Astrocyte (in vitro differentiated cells and primary cell): ENCODE measurements around the gene VWC2L. TPM values are rescaled to one million over a fixed set of nuclear protein-coding genes. Genes with fewer than 3 reads are reported as not detected.

Source experiments
- DNase-seq: peaks from one replicate; pipeline ENCODE4 v3.0.0-alpha.2; 2010; ENCODE audit warnings: low read depth
- FAIRE-seq: peaks from 2 replicates; lab custom pipeline; 2011; peaks lifted over from hg19 to GRCh38; lab: Jason Lieb, UNC
- H2AFZ ChIP-seq: 2 replicates; pipeline ENCODE4 v1.6.0; 2012; ENCODE audit warnings: low read depth, low read length, inconsistent platforms
- H3K27ac ChIP-seq: 2 replicates; pipeline ENCODE4 v1.5.1; 2011; ENCODE audit warnings: low read depth, low read length, inconsistent platforms
- H3K27me3 ChIP-seq: 2 replicates; pipeline ENCODE4 v1.6.0; 2011; ENCODE audit warnings: low read length, inconsistent platforms; ENCODE audit not compliant: insufficient read depth
- H3K36me3 ChIP-seq: 2 replicates; pipeline ENCODE4 v1.5.1; 2011; ENCODE audit warnings: low read length, inconsistent platforms; ENCODE audit not compliant: insufficient read depth
- H3K4me1 ChIP-seq: 2 replicates; pipeline ENCODE4 v1.5.1; 2011; ENCODE audit warnings: low read length, inconsistent platforms; ENCODE audit not compliant: insufficient read depth
- H3K4me2 ChIP-seq: 2 replicates; pipeline ENCODE4 v1.6.0; 2012; ENCODE audit warnings: low read length, inconsistent platforms
- H3K4me3 ChIP-seq: 2 replicates; pipeline ENCODE4 v1.5.1; 2011; ENCODE audit warnings: low read depth, mild to moderate bottlenecking, low read length, inconsistent platforms; ENCODE audit not compliant: insufficient read depth
- H3K79me2 ChIP-seq: 2 replicates; pipeline ENCODE4 v1.6.0; 2012; ENCODE audit warnings: mild to moderate bottlenecking, low read length, inconsistent platforms; ENCODE audit not compliant: insufficient read depth
- H3K9ac ChIP-seq: 2 replicates; pipeline ENCODE4 v1.6.0; 2012; ENCODE audit warnings: mild to moderate bottlenecking, low read length, inconsistent platforms
- H3K9me3 ChIP-seq: 2 replicates; pipeline ENCODE4 v1.5.1; 2012; ENCODE audit warnings: low read depth, mild to moderate bottlenecking, low read length, inconsistent platforms; ENCODE audit not compliant: insufficient read depth
- H4K20me1 ChIP-seq: 2 replicates; pipeline ENCODE4 v1.6.0; 2012; ENCODE audit warnings: low read length, inconsistent platforms; ENCODE audit not compliant: insufficient read depth
- H3K27ac Mint-ChIP-seq: one replicate; pipeline ENCODE4 v1.8.0; 2021; ENCODE audit warnings: mild to moderate bottlenecking, mixed read lengths; ENCODE audit not compliant: unreplicated experiment
- H3K27me3 Mint-ChIP-seq: one replicate; pipeline ENCODE4 v1.8.0; 2021; ENCODE audit warnings: low read depth, mixed read lengths; ENCODE audit not compliant: unreplicated experiment
- H3K36me3 Mint-ChIP-seq: one replicate; pipeline ENCODE4 v1.8.0; 2021; ENCODE audit warnings: low read depth, mixed read lengths; ENCODE audit not compliant: unreplicated experiment
- H3K4me1 Mint-ChIP-seq: one replicate; pipeline ENCODE4 v1.8.0; 2021; ENCODE audit warnings: low read depth, mixed read lengths; ENCODE audit not compliant: unreplicated experiment
- H3K4me3 Mint-ChIP-seq: one replicate; pipeline ENCODE4 v1.8.0; 2021; ENCODE audit warnings: mild to moderate bottlenecking, moderate library complexity, mixed read lengths; ENCODE audit not compliant: unreplicated experiment
- H3K9me3 Mint-ChIP-seq: one replicate; pipeline ENCODE4 v1.8.0; 2021; ENCODE audit warnings: mild to moderate bottlenecking, mixed read lengths; ENCODE audit not compliant: unreplicated experiment
- EZH2 ChIP-seq: IDR thresholded peaks from 2 replicates; pipeline ENCODE4 v1.6.1; 2012; ENCODE audit warnings: mild to moderate bottlenecking, low read length, inconsistent platforms; ENCODE audit not compliant: insufficient read depth
- total RNA-seq: library from RNA; stranded (reverse); gene quantifications from 2 replicates; pipeline ENCODE4 v1.2.1, GENCODE V29; 2021
- TF ChIP-seq, protein P1 (sequence below): IDR thresholded peaks from 2 replicates; pipeline ENCODE4 v1.5.1; 2011; ENCODE audit warnings: low read depth, mild to moderate bottlenecking, inconsistent platforms, low read length, moderate library complexity; ENCODE audit not compliant: insufficient read depth

The VWC2L gene
- total RNA-seq, 1 donor from 2014 or later = not detected

DNA sequence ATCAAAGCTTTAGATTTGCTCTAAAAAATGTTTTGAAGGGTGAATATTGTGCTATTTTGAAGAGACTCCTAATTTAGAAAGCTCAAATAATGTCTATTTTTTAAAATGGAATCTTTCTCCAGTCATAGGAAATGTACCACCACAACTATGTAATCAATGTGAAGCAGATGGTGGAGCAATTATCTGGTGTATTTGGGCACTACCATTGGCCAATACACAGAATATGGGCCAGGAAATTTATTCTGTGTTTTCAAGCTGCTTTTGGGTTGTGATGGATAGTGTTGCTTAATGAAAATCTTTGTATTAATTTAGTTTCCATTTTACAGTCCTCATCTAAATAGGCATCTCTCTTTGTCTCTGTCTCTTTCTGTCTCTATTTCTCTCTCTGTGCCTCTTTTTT is 17.1 kb upstream of the VWC2L start:
- FAIRE-seq = no peak
- H3K4me1 Mint-ChIP-seq = no peaks in the 10 kb centered on the region

DNA sequence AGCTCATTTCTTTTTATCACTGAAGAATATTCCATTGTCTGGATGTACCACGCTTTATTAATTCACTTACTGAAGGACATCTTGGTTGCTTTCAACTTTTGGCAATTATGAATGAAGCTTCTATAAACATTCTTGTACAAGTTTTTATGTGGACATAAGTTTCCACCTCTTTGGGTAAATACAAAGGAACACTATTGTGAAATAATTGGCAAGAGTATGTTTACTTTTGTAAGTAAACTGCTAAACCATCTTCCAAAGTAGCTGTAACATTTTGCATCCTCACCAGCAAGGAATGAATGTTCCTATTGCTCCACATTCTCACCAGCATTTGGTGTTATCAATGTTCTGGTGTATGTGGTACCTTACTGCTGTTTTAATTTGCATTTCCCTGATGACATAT is 15.8 kb upstream of the VWC2L start:
- Histone ChIP-seq H3K27me3 (no peaks in the 10 kb centered on the region), H3K79me2 (no peaks in the 10 kb centered on the region), H3K9ac (no peak overlapping the region), H4K20me1 (no peaks in the 10 kb centered on the region), H2AFZ (no peak overlapping the region), H3K4me2 (no peak overlapping the region), H3K4me1 (no peaks in the 10 kb centered on the region), H3K27ac (no peak overlapping the region), H3K4me3 (no peak overlapping the region), H3K36me3 (no peaks in the 10 kb centered on the region), H3K9me3 (no peaks in the 10 kb centered on the region)
- H3K4me3 Mint-ChIP-seq = no peak overlapping the region
- no peaks in the 10 kb centered on the region for H3K4me1 Mint-ChIP-seq
- no peaks in the 10 kb centered on the region for H3K9me3 Mint-ChIP-seq
- no peak for TF ChIP-seq EZH2
- TF ChIP-seq, protein P1, sequence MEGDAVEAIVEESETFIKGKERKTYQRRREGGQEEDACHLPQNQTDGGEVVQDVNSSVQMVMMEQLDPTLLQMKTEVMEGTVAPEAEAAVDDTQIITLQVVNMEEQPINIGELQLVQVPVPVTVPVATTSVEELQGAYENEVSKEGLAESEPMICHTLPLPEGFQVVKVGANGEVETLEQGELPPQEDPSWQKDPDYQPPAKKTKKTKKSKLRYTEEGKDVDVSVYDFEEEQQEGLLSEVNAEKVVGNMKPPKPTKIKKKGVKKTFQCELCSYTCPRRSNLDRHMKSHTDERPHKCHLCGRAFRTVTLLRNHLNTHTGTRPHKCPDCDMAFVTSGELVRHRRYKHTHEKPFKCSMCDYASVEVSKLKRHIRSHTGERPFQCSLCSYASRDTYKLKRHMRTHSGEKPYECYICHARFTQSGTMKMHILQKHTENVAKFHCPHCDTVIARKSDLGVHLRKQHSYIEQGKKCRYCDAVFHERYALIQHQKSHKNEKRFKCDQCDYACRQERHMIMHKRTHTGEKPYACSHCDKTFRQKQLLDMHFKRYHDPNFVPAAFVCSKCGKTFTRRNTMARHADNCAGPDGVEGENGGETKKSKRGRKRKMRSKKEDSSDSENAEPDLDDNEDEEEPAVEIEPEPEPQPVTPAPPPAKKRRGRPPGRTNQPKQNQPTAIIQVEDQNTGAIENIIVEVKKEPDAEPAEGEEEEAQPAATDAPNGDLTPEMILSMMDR = no peak
- H3K36me3 Mint-ChIP-seq = no peaks in the 10 kb centered on the region
- DNase-seq (no peak), FAIRE-seq (no peak)
- H3K27ac Mint-ChIP-seq = no peak overlapping the region
- H3K27me3 Mint-ChIP-seq = no peaks in the 10 kb centered on the region

More for the DNA sequence above, 17.1 kb upstream of the VWC2L start:
- H3K9ac ChIP-seq = no peak overlapping the region
- no peak for TF ChIP-seq EZH2
- TF ChIP-seq, protein P1 = no peak
- H3K36me3 ChIP-seq = no peaks in the 10 kb centered on the region
- no peak overlapping the region for H3K4me2 ChIP-seq
- H3K4me3 ChIP-seq = no peak overlapping the region
- no peak overlapping the region for H2AFZ ChIP-seq
- H3K27ac ChIP-seq = no peak overlapping the region
- H3K9me3 ChIP-seq = no peaks in the 10 kb centered on the region
- no peak for DNase-seq
- Mint-ChIP-seq H3K36me3 (no peaks in the 10 kb centered on the region), H3K9me3 (no peaks in the 10 kb centered on the region), H3K27ac (no peak overlapping the region), H3K27me3 (no peaks in the 10 kb centered on the region), H3K4me3 (no peak overlapping the region)
- no peaks in the 10 kb centered on the region for H3K27me3 ChIP-seq
- no peaks in the 10 kb centered on the region for H3K79me2 ChIP-seq
- H4K20me1 ChIP-seq = no peaks in the 10 kb centered on the region
- no peaks in the 10 kb centered on the region for H3K4me1 ChIP-seq

DNA sequence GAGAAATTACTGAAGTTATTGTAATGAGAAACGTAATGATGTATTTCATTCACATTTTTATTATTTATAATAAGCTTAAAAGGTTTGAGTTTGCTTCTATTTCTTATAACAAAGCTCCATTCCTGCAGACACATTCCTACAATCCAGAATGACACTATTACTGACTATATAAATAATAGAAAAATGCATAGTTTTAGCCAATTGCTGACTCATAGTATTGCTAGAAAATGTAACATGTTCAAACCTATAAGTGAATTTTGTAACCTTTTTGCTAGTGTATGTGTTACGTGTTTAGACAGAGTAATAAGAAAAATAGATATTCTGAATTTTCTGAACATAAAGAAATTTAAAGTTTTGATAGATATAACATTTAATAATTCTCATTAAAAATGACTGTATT is 9.3 kb upstream of the VWC2L start:
- Histone ChIP-seq H3K4me1 (no peaks in the 10 kb centered on the region), H3K4me3 (no peak overlapping the region), H3K36me3 (no peaks in the 10 kb centered on the region), H3K27me3 (no peaks in the 10 kb centered on the region), H3K9ac (no peak overlapping the region), H3K27ac (no peak overlapping the region), H3K79me2 (no peaks in the 10 kb centered on the region), H2AFZ (no peak overlapping the region), H3K9me3 (no peaks in the 10 kb centered on the region), H4K20me1 (no peaks in the 10 kb centered on the region), H3K4me2 (no peak overlapping the region)
- H3K27ac Mint-ChIP-seq = no peak overlapping the region
- DNase-seq (no peak), FAIRE-seq (no peak)
- no peak for TF ChIP-seq EZH2
- TF ChIP-seq, protein P1 = no peak
- H3K4me3 Mint-ChIP-seq = no peak overlapping the region
- no peaks in the 10 kb centered on the region for H3K27me3 Mint-ChIP-seq
- no peaks in the 10 kb centered on the region for H3K4me1 Mint-ChIP-seq
- H3K36me3 Mint-ChIP-seq = no peaks in the 10 kb centered on the region
- H3K9me3 Mint-ChIP-seq = no peaks in the 10 kb centered on the region
